ENCODE data around the gene ADH1B. TPM values are rescaled to one million over a fixed set of nuclear protein-coding genes. Genes with fewer than 3 reads are reported as not detected.

The ADH1B gene
- total RNA-seq, 2 donors from 2014 or later = not detected

GRCh38 chr4:99314211-99314610 lies 7.0 kb downstream of the ADH1B start:
- no peak overlapping the region for H3K27ac Mint-ChIP-seq
- ATAC-seq (replicated peaks in 1 of 2) = no peak

DNA sequence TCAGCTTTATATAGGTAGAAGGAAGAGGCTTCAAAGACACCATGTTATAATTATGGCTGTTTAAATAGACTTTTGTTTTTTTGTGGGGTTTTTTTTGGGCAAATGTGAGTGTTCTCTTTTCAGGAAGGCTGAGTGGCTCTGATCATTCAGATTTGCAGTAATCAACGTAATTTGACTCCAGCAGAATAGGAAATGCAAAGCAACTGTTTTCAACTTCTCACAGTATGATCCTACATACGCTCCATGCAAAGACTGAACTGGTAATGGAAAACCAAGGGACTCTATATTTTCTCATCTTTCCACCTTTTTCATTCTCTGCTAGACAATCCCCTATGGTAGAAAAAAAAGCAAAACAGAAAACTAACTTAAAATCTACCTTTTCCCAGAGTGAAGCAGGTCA lies 10.8 kb downstream of the ADH1B start:
- no peak overlapping the region for H3K4me3 Mint-ChIP-seq
- ATAC-seq (replicated peaks in 1 of 2) = no peak

More at GRCh38 chr4:99314211-99314610, 7.0 kb downstream of the ADH1B start:
- Mint-ChIP-seq H3K4me3 (no peak overlapping the region), H3K9me3 (no peaks in the 10 kb centered on the region), H3K36me3 (ENCODE audit: insufficient read depth in 2 of 2) (no peaks in the 10 kb centered on the region), H3K4me1 (ENCODE audit: low read depth) (no peaks in the 10 kb centered on the region), H3K27me3 (ENCODE audit: low read depth) (no peaks in the 10 kb centered on the region)
- no peak for DNase-seq

GRCh38 chr4:99305638-99306400 lies 15.4 kb downstream of the ADH1B start:
- Mint-ChIP-seq H3K36me3 (ENCODE audit: insufficient read depth in 2 of 2) (no peaks in the 10 kb centered on the region), H3K27ac (no peak overlapping the region), H3K4me3 (no peak overlapping the region), H3K4me1 (ENCODE audit: low read depth) (no peaks in the 10 kb centered on the region), H3K9me3 (peaks cover 0 to 4% of the 10 kb centered on the region in 2 donors), H3K27me3 (ENCODE audit: low read depth) (peaks cover 6% of the 10 kb centered on the region)
- DNase-seq (no peak), ATAC-seq (replicated peaks in 1 of 2) (no peak)

More for the DNA sequence above, 10.8 kb downstream of the ADH1B start:
- no peak for DNase-seq
- Mint-ChIP-seq H3K27ac (no peak overlapping the region), H3K4me1 (ENCODE audit: low read depth) (no peaks in the 10 kb centered on the region), H3K9me3 (no peaks in the 10 kb centered on the region), H3K36me3 (ENCODE audit: insufficient read depth in 2 of 2) (no peaks in the 10 kb centered on the region), H3K27me3 (ENCODE audit: low read depth) (peaks cover 6% of the 10 kb centered on the region)

DNA sequence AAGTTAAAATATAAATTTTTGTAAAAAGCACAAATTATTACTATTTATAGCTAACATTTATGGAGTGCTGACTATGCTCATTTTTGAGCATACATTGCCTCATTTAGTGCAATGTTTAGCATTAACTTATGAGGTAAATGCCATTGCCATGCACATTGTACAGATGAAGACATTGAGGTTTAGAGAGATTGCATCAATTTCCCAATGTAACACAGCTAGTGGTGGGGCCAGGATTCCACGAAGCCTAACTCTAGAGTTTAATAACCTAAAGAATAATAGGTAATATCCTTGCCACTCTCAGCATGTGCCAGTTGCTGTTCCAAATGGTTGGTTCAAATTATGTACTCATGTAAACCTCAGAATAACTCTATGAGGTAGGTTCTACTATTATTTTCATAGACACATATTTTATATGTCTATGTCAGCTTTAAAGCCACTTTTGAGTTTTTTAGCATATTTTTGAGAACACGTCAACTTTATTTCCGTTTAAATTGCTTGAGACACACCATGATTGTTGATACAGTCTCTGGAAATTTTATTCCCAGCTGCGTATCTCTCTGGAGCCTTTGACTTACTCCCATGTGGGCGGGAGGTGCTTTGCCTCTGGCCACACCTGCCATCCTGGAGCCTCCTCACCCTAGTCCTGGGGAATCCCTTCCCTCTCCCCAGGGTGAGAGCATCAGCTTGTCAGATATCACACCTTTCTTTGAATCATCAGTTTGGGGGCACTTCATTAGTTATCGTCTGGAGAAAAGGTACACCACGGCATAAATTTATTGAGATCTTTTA lies 19.6 kb downstream of the ADH1B start:
- ATAC-seq (replicated peaks in 1 of 2) (no peak), DNase-seq (no peak)
- no peaks in the 10 kb centered on the region for H3K36me3 Mint-ChIP-seq (ENCODE audit: insufficient read depth in 2 of 2)
- H3K4me1 Mint-ChIP-seq (ENCODE audit: low read depth) = no peaks in the 10 kb centered on the region
- H3K9me3 Mint-ChIP-seq = peaks cover 5 to 8% of the 10 kb centered on the region in 2 donors
- no peaks in the 10 kb centered on the region for H3K27me3 Mint-ChIP-seq (ENCODE audit: low read depth)
- H3K4me3 Mint-ChIP-seq = no peak overlapping the region
- no peak overlapping the region for H3K27ac Mint-ChIP-seq

DNA sequence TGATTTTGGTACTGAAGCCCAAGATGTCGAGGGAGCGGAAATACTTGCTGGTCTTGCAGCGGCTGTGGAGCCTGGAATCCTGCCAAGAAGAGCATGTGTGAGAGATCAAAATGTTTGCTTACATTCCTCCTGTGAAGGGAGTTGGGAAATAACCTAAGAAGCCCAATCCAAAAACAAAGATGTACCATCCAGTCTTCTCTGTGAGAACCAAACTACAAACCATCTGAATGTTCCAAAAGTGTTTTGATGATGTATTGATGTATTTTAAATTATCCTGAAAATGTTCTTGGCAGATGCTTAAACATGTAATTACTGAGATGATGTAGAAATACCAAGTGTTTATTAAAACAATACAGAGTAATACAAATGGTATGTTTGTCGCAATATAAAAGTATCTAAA lies 20.3 kb downstream of the ADH1B start:
- Mint-ChIP-seq H3K9me3 (peaks cover 9 to 12% of the 10 kb centered on the region in 2 donors), H3K27me3 (ENCODE audit: low read depth) (no peaks in the 10 kb centered on the region), H3K36me3 (ENCODE audit: insufficient read depth in 2 of 2) (peaks cover 0 to 2% of the 10 kb centered on the region in 2 donors), H3K4me1 (ENCODE audit: low read depth) (no peaks in the 10 kb centered on the region), H3K27ac (no peak overlapping the region), H3K4me3 (no peak overlapping the region)
- DNase-seq (no peak), ATAC-seq (replicated peaks in 1 of 2) (no peak)

GRCh38 chr4:99293357-99293756 lies 27.8 kb downstream of the ADH1B start:
- H3K36me3 Mint-ChIP-seq (ENCODE audit: insufficient read depth in 2 of 2) = peaks cover 1 to 4% of the 10 kb centered on the region in 2 donors
- peaks cover 9 to 12% of the 10 kb centered on the region in 2 donors for H3K9me3 Mint-ChIP-seq
- H3K27ac Mint-ChIP-seq = no peak overlapping the region

GRCh38 chr4:99290848-99291786 lies 30.1 kb downstream of the ADH1B start, which contains the start of gene ADH1A:
TSS of gene ADH1A (minus strand) at chr4:99290985. CDS start at chr4:99290914, 71 bp downstream.
- Mint-ChIP-seq H3K27me3 (ENCODE audit: low read depth) (no peaks in the 10 kb centered on the region), H3K4me1 (ENCODE audit: low read depth) (no peaks in the 10 kb centered on the region), H3K36me3 (ENCODE audit: insufficient read depth in 2 of 2) (peaks cover 1 to 2% of the 10 kb centered on the region in 2 donors), H3K4me3 (no peak within 1 kb of the TSS), H3K27ac (no peak within 1 kb of the TSS), H3K9me3 (peaks cover 3 to 6% of the 10 kb centered on the region in 2 donors)
- no peak for DNase-seq
- ATAC-seq (replicated peaks in 1 of 2) = no peak

More at GRCh38 chr4:99293357-99293756, 27.8 kb downstream of the ADH1B start:
- Mint-ChIP-seq H3K4me1 (ENCODE audit: low read depth) (no peaks in the 10 kb centered on the region), H3K27me3 (ENCODE audit: low read depth) (no peaks in the 10 kb centered on the region), H3K4me3 (no peak overlapping the region)
- ATAC-seq (replicated peaks in 1 of 2) = no peak
- no peak for DNase-seq

GRCh38 chr4:99285387-99285786 lies 35.8 kb downstream of the ADH1B start:
- H3K4me3 Mint-ChIP-seq = no peak overlapping the region
- no peaks in the 10 kb centered on the region for H3K27me3 Mint-ChIP-seq (ENCODE audit: low read depth)
- H3K36me3 Mint-ChIP-seq (ENCODE audit: insufficient read depth in 2 of 2) = no peaks in the 10 kb centered on the region
- DNase-seq (no peak), ATAC-seq (replicated peaks in 1 of 2) (no peak)
- H3K9me3 Mint-ChIP-seq = no peaks in the 10 kb centered on the region
- no peaks in the 10 kb centered on the region for H3K4me1 Mint-ChIP-seq (ENCODE audit: low read depth)
- no peak overlapping the region for H3K27ac Mint-ChIP-seq

DNA sequence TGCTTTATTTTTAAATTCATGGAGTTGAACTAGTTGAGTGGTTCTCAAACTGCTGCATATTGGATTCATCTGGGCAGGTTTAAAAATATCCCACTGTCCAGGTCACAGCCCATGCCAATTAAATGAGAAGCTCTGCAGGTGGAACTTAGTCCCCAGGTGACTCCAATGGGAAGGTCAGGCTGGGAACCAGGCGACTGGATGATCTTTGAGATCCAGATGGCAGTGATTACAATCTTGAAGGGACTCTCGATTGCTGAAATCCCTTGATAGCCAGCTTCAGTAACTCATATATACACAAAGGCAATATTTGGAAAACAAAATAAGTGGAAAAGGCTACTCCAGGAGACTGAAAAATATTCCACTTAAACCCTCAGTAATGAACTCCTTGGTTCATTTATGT lies 38.5 kb downstream of the ADH1B start:
- Mint-ChIP-seq H3K27ac (no peak overlapping the region), H3K27me3 (ENCODE audit: low read depth) (no peaks in the 10 kb centered on the region), H3K36me3 (ENCODE audit: insufficient read depth in 2 of 2) (no peaks in the 10 kb centered on the region), H3K4me1 (ENCODE audit: low read depth) (no peaks in the 10 kb centered on the region), H3K4me3 (no peak overlapping the region), H3K9me3 (no peaks in the 10 kb centered on the region)
- no peak for DNase-seq
- ATAC-seq (replicated peaks in 1 of 2) = no peak

DNA sequence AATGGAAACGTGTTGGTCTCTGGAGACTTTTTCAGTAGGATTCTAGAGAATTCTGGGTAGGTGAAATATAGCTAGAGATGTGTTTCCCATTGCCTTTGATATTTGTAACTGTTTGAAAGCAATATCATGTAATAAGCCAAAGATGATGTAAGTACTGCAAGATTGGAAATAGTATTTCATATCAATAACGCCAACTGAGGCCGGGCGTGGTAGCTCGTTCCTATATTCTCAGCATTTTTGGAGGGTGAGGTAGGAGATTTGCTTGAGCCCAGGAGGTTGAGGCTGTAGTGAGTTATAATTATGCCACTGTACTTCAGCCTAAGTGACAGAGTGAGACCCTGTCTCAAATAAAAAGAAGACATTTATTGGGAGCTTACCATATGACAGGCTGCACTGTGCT lies 39.9 kb downstream of the ADH1B start:
- Mint-ChIP-seq H3K4me3 (no peak overlapping the region), H3K36me3 (ENCODE audit: insufficient read depth in 2 of 2) (no peaks in the 10 kb centered on the region), H3K27ac (no peak overlapping the region), H3K4me1 (ENCODE audit: low read depth) (no peaks in the 10 kb centered on the region), H3K9me3 (no peaks in the 10 kb centered on the region), H3K27me3 (ENCODE audit: low read depth) (no peaks in the 10 kb centered on the region)
- ATAC-seq (replicated peaks in 1 of 2) = no peak
- DNase-seq = no peak

DNA sequence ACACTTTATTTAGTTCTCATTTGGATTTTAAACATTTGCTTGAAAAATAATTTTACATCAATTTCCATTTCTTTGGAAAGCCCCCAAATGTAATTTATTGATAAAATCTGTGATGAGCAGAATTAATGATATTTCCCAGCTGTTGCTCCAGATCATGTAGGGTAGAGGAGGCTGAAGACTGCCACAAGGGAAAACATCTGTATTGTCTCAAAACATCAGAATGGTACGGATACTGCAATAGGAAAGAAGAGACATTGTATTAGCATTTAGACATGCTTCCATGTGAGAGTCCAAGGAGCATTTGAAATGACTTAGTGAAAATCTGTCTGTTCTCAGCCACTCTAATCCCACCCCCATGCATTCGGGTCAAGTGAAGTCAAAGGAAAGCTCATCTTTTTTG lies 44.8 kb downstream of the ADH1B start:
- ATAC-seq (replicated peaks in 1 of 2) (no peak), DNase-seq (no peak)
- no peaks in the 10 kb centered on the region for H3K36me3 Mint-ChIP-seq (ENCODE audit: insufficient read depth in 2 of 2)
- H3K9me3 Mint-ChIP-seq = no peaks in the 10 kb centered on the region
- no peak overlapping the region for H3K4me3 Mint-ChIP-seq
- H3K27ac Mint-ChIP-seq = no peak overlapping the region
- no peaks in the 10 kb centered on the region for H3K4me1 Mint-ChIP-seq (ENCODE audit: low read depth)
- H3K27me3 Mint-ChIP-seq (ENCODE audit: low read depth) = no peaks in the 10 kb centered on the region

- no peaks in the 10 kb centered on the region for H3K4me1 Mint-ChIP-seq (ENCODE audit: low read depth)
- H3K27ac Mint-ChIP-seq = no peak overlapping the region
- DNase-seq = no peak
- no peaks in the 10 kb centered on the region for H3K36me3 Mint-ChIP-seq (ENCODE audit: insufficient read depth in 2 of 2)
- H3K4me3 Mint-ChIP-seq = no peak overlapping the region
- no peaks in the 10 kb centered on the region for H3K27me3 Mint-ChIP-seq (ENCODE audit: low read depth)
- ATAC-seq (replicated peaks in 1 of 2) = no peak
- H3K9me3 Mint-ChIP-seq = no peaks in the 10 kb centered on the region
Measured at GRCh38 chr4:99275885-99276284, 45.3 kb downstream of the ADH1B start.

Measured in activated T-cell treated with anti-CD3 and anti-CD28 coated beads, Interleukin-2, amount 50 U/mL, for 72 hours (primary cell).